Stimulated activated naive CD8-positive, alpha-beta T cell treated with anti-CD3 and anti-CD28 coated beads, Interleukin-15, amount 100 ng/mL, for 72 hours (primary cell): Measurements from ENCODE around the gene KIF5C.

Experiments
- ATAC-seq: fragments of 150-1000 bp; cut with Tn5 transposase; 2 replicates; pipeline ENCODE4 v1.10.0; 2021; ENCODE audit warnings: mild to moderate bottlenecking, moderate library complexity
- DNase-seq, 2 donors: peaks; one replicate each; pipeline ENCODE4 v3.0.0; 2021 to 2022
- H3K27ac Mint-ChIP-seq, 2 donors: one replicate each; pipeline ENCODE4 v1.8.0; 2022; ENCODE audit warnings: mild to moderate bottlenecking in 2 of 2, mixed read lengths in 2 of 2, moderate library complexity in 2 of 2
- H3K27me3 Mint-ChIP-seq: one replicate; pipeline ENCODE4 v1.8.0; 2022; ENCODE audit warnings: mixed read lengths
- H3K4me1 Mint-ChIP-seq: one replicate; pipeline ENCODE4 v1.8.0; 2022; ENCODE audit warnings: mild to moderate bottlenecking, mixed read lengths
- H3K4me3 Mint-ChIP-seq, 2 donors: one replicate each; pipeline ENCODE4 v1.8.0; 2022; ENCODE audit warnings: mild to moderate bottlenecking in 2 of 2, mixed read lengths in 2 of 2, moderate library complexity in 1 of 2
- H3K9me3 Mint-ChIP-seq, 2 donors: one replicate each; pipeline ENCODE4 v1.8.0; 2022; ENCODE audit warnings: mixed read lengths in 2 of 2

Gene KIF5C

DNA sequence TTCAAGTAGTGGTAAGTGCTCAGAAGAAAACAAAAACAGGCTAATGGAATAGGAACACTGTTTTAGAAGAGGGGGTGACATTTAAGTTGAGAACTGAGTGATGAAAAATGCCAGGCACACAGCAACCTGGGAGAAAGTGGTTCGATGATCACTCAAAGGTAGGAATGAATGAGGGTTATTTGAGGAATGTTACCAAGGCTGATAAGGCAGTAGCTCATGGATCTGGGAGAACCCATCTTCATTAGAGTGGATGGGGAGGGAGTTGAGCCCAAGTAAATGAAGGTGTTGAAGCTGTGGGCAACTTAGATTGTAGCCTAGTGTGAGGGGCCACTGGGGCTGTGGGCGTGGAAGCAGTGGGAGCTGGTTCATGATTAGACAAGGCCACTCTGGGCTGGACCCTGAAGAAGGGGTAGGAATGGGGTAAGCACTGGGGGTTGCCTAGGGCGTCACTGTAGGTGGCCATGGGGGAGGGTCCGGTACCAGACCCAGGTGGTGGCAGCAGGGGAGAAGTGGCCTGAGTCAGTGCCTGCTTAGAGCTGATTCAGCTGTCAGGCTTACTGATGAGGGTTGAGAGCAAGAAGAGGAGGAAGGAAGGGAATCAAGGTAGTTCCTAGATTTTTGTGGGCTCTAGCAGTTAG lies 141.0 kb downstream of the KIF5C start:
- no peak for DNase-seq
- Mint-ChIP-seq H3K4me1 (no peaks in the 10 kb centered on the region), H3K4me3 (no peak overlapping the region), H3K27me3 (peaks cover 7% of the 10 kb centered on the region), H3K27ac (no peak overlapping the region), H3K9me3 (no peaks in the 10 kb centered on the region)
- ATAC-seq = peak; percentile 29

DNA sequence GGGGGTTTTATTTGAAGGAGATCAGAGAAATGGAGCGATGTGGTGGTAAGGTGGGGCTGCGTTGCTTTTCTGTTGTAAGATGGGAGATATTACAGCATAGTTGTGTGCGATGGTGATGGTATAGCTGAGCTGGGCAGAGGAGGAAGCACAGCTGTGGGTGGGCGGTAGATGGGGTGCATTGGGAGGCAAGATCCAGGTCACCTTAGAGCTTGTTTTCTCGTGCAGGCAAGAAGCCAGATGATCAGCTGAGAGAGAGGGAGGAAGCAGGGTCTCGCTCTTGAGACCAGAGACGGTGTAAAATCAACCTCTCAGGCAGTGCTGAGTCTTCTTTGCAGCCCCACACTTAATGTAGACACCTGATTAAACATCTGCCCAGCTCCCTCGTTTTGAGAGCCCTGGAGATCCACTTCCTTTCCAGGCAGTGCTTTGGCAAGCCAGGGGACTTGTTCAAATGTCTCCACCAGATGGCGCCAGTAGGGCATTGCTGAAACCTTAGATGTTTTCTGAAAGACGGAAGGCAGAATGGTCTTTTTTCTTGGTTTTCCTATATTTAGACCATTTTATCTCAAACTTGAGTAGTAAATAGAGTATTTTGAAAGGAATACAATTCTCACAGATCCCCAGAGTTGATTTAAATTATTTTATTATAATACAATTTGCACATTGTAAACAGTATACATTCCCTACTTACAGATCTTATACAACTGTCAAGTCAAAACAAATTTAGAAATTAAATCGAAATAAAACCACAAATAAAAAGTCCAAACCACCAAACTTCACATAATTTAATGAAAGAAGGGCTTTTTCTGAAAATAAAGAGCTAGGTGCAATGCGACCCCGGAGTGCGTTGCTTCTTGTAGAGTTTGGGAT lies 142.3 kb downstream of the KIF5C start:
- Mint-ChIP-seq H3K4me3 (no peak overlapping the region), H3K27me3 (peaks cover 7% of the 10 kb centered on the region), H3K4me1 (no peaks in the 10 kb centered on the region), H3K9me3 (no peaks in the 10 kb centered on the region), H3K27ac (no peak overlapping the region)
- peak; percentile 57 for ATAC-seq
- DNase-seq = peak; percentile 64 to 65

DNA sequence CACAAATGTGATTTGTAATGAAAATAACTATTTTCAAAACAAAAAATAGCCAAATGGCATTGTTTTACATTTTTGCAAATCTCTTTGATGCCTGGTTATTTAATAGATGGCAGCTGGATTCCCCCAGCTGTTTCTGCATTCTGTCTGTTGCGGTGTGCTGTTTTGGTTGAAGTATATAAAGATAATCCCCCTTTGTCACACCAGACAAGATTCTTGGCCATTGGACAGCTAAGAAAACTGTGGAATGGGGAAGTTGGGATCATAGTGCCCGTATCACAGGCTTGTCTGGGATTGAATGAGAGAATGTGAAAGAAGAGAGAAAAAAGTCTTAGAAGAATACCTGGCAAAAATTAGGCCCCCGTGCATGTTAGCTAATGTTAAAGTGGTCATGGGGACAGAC lies 144.0 kb downstream of the KIF5C start:
- ATAC-seq (no peak), DNase-seq (no peak)
- Mint-ChIP-seq H3K4me1 (no peaks in the 10 kb centered on the region), H3K27ac (no peak overlapping the region), H3K27me3 (peaks cover 7% of the 10 kb centered on the region), H3K4me3 (no peak overlapping the region), H3K9me3 (no peaks in the 10 kb centered on the region)

DNA sequence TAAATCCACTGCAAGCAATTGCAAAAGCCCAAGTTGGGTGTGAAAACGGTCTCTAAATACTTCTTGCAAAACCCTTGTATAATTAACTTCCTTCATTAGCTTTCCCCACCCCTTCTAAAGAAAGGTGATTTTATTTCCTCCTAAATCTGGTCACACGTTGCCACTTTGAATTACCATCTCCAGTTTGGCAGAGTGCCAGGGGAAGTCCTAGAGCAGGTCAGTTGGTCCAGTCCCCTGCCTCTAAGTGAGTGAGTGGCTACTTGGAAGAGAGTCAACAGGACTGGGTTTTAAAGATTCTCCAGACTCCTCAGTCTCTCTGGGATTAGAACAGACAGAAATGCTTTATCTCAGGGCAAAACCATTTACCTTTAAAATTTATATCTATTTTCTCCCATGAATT lies 144.7 kb downstream of the KIF5C start:
- H3K27ac Mint-ChIP-seq = no peak overlapping the region

DNA sequence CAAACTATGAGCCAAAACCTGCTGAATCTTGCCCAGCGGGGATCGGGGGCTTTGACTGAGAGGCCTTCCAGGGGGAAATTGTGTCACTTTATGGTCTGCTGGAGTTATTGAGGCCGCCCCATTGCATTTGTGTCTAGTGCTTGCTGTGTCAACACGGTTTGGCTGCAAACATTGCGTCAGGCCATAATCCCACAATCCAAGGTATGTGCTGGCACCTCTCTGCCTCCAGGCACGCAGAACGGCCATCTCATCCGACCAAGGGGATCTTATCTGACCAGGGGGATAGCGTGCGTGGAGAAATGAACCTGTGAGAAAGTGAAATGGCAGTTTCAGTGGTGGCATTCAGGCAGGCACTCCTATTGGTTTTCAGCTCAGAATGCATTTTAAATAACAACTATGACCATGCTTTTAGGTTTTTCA lies 145.4 kb downstream of the KIF5C start:
- Mint-ChIP-seq H3K9me3 (no peaks in the 10 kb centered on the region), H3K27me3 (peaks cover 7% of the 10 kb centered on the region), H3K27ac (no peak overlapping the region), H3K4me1 (no peaks in the 10 kb centered on the region), H3K4me3 (no peak overlapping the region)
- ATAC-seq = no peak
- no peak for DNase-seq

More for the DNA sequence above, 144.7 kb downstream of the KIF5C start:
- DNase-seq (no peak), ATAC-seq (no peak)
- H3K4me1 Mint-ChIP-seq = no peaks in the 10 kb centered on the region
- no peak overlapping the region for H3K4me3 Mint-ChIP-seq
- peaks cover 7% of the 10 kb centered on the region for H3K27me3 Mint-ChIP-seq
- no peaks in the 10 kb centered on the region for H3K9me3 Mint-ChIP-seq

DNA sequence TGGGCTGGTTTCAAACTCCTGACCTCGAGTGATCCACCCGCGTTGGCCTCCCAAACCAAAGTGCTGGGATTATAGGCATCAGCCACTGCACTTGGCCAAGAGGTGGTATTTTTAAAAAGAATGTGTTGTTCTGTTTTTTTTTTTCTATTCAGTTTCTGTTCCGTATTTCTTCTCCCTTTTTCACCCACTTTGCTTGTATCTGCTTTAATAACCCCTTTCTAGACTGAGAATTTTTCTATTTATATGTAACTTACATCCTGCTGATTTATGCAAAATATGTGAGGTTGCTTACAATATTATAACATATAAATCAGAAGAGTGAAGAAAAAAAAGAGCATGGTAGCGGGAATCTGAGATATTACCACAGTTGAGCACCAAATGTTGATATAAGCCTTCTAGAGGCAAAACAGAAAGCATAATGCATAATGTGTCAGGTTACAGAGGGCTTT lies 146.3 kb downstream of the KIF5C start:
- H3K4me3 Mint-ChIP-seq = no peak overlapping the region
- DNase-seq = no peak
- no peaks in the 10 kb centered on the region for H3K4me1 Mint-ChIP-seq
- no peak overlapping the region for H3K27ac Mint-ChIP-seq
- no peak for ATAC-seq
- H3K9me3 Mint-ChIP-seq = no peaks in the 10 kb centered on the region
- H3K27me3 Mint-ChIP-seq = peaks cover 4% of the 10 kb centered on the region

DNA sequence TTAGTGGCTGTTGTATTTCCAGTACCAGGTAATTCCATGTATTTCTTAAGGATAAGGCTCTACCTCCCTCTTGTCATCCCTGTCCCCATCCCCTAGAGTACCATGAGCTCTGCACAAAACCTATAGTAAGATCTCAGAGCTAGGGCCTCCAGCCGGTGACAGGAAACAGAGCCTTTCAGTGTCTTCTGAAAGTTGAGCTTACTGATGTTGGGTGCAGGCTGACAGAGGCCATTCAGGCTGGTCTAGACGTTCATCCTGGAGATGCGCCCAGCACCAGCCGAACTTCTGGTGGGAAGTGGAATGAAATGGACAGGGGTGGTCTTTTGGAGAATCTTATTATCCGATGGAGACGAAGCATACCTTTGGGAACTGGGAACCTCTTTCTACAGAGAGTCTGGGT lies 146.7 kb downstream of the KIF5C start:
- DNase-seq (no peak), ATAC-seq (no peak)
- no peaks in the 10 kb centered on the region for H3K27me3 Mint-ChIP-seq
- H3K27ac Mint-ChIP-seq = no peak overlapping the region
- no peak overlapping the region for H3K4me3 Mint-ChIP-seq
- H3K9me3 Mint-ChIP-seq = no peaks in the 10 kb centered on the region
- H3K4me1 Mint-ChIP-seq = no peaks in the 10 kb centered on the region

DNA sequence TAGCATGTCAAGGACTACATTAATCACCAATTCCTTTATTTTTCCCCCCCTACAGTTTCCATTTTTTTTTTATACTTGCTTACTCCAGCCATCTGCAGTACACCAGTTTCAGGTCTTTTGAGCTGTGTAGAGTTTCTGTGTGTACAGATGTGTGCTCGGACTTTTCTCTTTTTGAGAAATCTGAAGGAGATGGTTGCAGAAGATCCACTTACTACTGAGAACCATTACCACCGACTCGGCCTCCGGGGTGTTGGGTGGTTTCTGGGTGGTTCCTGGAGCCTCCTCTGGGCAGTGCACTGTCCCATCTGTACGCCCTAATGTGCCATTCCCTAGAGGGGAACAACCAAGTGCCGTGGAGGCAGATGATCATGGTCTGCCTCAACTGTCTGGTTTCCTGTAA lies 148.1 kb downstream of the KIF5C start:
- ATAC-seq (no peak), DNase-seq (no peak)
- Mint-ChIP-seq H3K27me3 (no peaks in the 10 kb centered on the region), H3K27ac (no peak overlapping the region), H3K4me1 (no peaks in the 10 kb centered on the region), H3K4me3 (no peak overlapping the region), H3K9me3 (no peaks in the 10 kb centered on the region)

DNA sequence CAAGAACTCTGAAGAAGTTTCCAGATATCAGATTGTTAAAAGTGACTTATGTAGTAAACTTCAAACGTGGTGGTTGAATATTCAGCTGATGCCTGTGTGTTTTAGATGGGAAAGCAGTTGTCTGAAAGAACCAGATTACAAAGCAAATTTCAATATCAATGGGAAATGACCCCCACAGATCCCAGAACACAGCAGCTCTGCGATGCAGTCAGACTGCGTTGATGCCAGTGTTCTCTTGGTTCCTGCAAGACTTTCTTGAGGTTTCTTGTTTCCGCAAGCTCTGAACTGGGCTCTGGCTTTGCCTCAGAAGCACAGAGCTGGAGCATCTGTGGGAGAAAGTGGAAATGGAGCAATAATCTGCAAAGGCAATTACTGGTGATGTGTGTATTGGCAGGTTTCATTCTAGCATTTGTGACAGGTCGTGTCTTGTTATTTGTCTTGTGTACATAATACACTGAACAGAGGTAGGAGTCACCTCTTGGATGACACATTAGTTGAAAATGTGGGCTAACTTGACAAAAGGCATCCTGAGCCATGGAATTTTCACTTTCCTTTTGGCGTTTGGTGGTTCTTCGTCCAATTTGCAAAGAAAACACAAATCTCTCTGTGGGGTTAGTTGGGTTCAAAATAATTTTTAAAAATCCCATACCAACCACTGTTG lies 152.7 kb downstream of the KIF5C start:
- DNase-seq (no peak), ATAC-seq (no peak)
- Mint-ChIP-seq H3K4me1 (no peaks in the 10 kb centered on the region), H3K4me3 (no peak overlapping the region), H3K27ac (no peak overlapping the region), H3K9me3 (no peaks in the 10 kb centered on the region), H3K27me3 (peaks cover 10% of the 10 kb centered on the region)

DNA sequence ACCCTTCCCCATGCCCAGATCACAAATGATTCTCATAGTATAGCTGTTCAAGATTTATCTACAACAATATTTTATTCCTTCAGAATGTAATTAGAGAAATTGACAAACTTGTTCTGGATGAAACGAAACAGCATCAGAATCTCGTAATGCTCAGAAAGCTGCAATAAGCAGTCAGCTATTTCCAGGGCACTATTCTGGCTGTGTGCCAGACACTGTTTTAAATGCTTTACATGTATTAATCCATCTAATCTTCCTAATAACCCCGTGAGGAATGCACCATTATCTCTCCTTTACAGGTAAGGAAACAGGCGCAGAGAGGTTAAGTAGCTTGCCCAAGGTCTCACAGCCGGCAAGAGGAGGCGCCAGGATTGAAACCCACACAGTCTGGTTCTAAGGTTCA lies 153.3 kb downstream of the KIF5C start:
- DNase-seq (no peak), ATAC-seq (no peak)
- H3K27me3 Mint-ChIP-seq = peaks cover 10% of the 10 kb centered on the region
- no peaks in the 10 kb centered on the region for H3K4me1 Mint-ChIP-seq
- no peak overlapping the region for H3K4me3 Mint-ChIP-seq
- H3K9me3 Mint-ChIP-seq = no peaks in the 10 kb centered on the region
- peak overlapping the region in 1 of 2 donors; percentile 27 for H3K27ac Mint-ChIP-seq

DNA sequence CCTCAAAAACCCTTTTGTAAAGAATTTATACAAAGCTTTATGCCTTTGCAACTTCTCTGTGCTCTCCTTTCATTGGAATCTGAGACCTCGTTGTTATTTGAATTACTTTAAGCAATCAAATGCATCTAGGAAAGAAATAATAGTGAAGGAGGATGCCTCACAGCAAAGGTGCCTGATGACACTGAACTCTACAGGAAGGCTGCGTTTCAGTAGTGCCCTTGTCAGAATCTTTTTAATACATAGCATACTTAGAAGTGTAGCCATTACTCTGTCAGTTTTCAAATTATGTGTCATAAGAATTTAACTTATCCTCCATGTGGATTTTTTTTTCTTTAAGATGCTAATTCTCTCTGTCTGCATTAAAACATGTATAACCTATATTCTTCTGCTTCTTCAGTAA lies 153.9 kb downstream of the KIF5C start:
- Mint-ChIP-seq H3K4me1 (no peaks in the 10 kb centered on the region), H3K27me3 (peaks cover 10% of the 10 kb centered on the region), H3K4me3 (no peak overlapping the region), H3K9me3 (no peaks in the 10 kb centered on the region), H3K27ac (peak overlapping the region in 1 of 2 donors; percentile 27)
- ATAC-seq (no peak), DNase-seq (no peak)

DNA sequence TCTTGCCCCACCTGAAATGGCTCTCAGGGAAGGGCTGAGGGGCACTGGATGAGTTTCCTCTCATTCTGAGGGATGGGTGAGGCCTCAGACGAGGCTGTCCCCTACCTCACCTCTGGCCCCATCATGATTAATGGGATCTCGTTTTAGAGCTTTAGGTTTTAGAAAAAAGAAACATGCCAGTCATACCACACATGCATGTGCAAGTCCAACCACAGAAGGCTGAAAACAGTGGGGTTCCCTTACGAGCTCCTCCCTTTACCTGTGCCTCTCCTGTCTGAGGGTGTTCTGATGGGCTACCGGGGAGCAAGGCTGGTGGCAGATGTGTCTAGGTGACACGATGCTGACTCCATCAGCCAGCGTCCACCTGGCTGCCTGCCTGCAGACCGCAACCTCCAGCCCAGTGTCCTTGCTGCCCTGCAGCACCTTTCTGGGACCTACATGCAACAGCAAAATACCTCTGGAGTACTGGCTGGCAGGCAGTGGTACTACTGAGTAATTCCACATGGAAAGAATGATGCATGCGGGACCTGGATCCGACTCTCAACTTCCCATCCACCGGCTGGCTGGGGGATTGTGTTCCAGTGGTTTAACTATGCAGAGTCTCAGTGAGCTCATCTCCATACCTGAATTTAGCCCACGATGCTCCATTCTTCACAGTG lies 154.4 kb downstream of the KIF5C start:
- Mint-ChIP-seq H3K4me1 (no peaks in the 10 kb centered on the region), H3K27ac (no peak overlapping the region), H3K27me3 (peaks cover 10% of the 10 kb centered on the region), H3K4me3 (no peak overlapping the region), H3K9me3 (no peaks in the 10 kb centered on the region)
- no peak for ATAC-seq
- no peak for DNase-seq

DNA sequence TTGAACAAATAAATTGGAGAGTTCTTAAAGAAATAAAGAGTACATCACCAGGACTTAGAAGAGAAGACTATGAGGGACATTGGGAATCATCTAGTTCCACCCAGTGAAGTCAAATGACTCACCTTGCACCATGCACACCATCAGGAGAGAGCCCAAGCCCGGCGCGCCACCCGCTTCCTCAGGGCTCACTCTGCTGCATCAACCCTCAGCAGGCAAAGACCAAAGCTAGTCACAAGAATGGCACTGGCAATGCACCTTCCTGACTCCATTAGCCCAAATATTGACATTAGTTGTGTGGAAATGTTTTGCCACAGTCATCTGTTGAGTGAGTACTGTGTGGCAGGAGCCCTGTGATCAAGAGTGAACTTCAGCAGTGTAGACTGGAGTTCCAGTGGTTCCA lies 156.4 kb downstream of the KIF5C start:
- ATAC-seq (peak; percentile 44), DNase-seq (no peak)
- no peak overlapping the region for H3K4me3 Mint-ChIP-seq
- H3K9me3 Mint-ChIP-seq = no peaks in the 10 kb centered on the region
- H3K4me1 Mint-ChIP-seq = no peaks in the 10 kb centered on the region
- no peak overlapping the region for H3K27ac Mint-ChIP-seq
- peaks cover 12% of the 10 kb centered on the region for H3K27me3 Mint-ChIP-seq

DNA sequence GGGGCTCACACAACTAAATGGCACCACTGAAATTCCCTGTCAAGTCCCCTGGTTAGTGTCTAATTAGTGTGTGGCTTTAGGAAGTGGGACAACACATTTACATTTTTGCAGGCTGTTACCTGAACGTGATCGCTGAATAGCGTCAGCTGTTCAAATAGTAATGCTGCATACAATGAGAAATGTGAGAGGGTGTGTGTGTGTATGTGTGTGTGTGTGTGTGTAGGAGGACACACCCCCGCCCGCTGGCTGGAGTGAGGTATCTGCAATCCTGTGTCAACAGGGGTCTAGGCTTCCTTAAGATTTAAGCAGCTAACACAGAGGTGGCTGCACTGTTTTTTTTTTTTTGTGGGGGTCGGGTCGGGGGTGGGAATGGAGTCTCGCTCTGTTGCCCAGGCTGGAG lies 158.7 kb downstream of the KIF5C start:
- Mint-ChIP-seq H3K4me1 (no peaks in the 10 kb centered on the region), H3K27me3 (peaks cover 36% of the 10 kb centered on the region), H3K9me3 (no peaks in the 10 kb centered on the region), H3K27ac (no peak overlapping the region), H3K4me3 (no peak overlapping the region)
- DNase-seq = no peak
- ATAC-seq = no peak

DNA sequence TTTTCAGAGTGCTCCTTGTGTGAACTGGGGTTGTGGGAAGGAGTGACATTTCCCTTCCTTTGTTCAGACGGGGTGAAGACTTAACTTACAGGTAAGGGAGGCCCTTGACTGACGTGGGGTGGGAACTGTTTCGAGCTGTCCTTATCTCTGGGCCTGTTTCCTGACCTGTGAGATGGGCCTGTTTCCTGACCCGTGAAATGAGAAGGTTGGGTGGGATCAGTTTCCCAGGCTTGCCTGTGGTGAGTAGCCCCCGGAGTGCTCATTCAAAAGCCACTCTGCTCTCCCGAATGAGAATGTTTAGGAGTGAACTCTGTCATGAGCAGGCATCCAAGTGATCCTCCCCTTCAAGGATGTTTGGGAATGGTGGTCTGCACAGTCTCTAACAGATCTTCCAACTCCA lies 159.4 kb downstream of the KIF5C start:
- DNase-seq = no peak
- H3K27ac Mint-ChIP-seq = no peak overlapping the region
- H3K9me3 Mint-ChIP-seq = no peaks in the 10 kb centered on the region
- H3K4me3 Mint-ChIP-seq = no peak overlapping the region
- ATAC-seq = no peak
- H3K27me3 Mint-ChIP-seq = peaks cover 42% of the 10 kb centered on the region
- H3K4me1 Mint-ChIP-seq = no peaks in the 10 kb centered on the region
